SK-N-SH treated with all-trans-retinoic acid at 6 μM for 48 hours (cell line): ENCODE measurements around the gene IARS1.

Experiments
- ATAC-seq: fragments of 200-7000 bp; cut with Tn5 transposase; 3 replicates; pipeline ENCODE4 v1.9.1; 2020; ENCODE audit warnings: mild to moderate bottlenecking, moderate library complexity
- ARNTL ChIP-seq: fragments of 450-650 bp; formaldehyde crosslinking; IDR thresholded peaks from 2 replicates; pipeline ENCODE4 v1.5.0; 2020; ENCODE audit warnings: low read depth, mild to moderate bottlenecking, moderate library complexity, borderline replicate concordance
- BACH2 ChIP-seq: fragments of 250-450 bp; sonication (Bioruptor Pico); IDR thresholded peaks from 2 replicates; pipeline ENCODE4 v1.9.0; 2021; ENCODE audit warnings: mild to moderate bottlenecking, borderline replicate concordance
- CSDC2 ChIP-seq: fragments of 250-450 bp; sonication (Bioruptor Pico); IDR thresholded peaks from 2 replicates; pipeline ENCODE4 v1.5.0; 2020; ENCODE audit warnings: mild to moderate bottlenecking, moderate library complexity
- ESRRG ChIP-seq: fragments of 250-450 bp; sonication (Bioruptor Pico); IDR thresholded peaks from 2 replicates; pipeline ENCODE4 v1.6.1; 2021; ENCODE audit warnings: mild to moderate bottlenecking
- ISL1 ChIP-seq: fragments of 250-450 bp; sonication (Bioruptor Pico); IDR thresholded peaks from 2 replicates; pipeline ENCODE4 v2.1.2; 2022; ENCODE audit warnings: mild to moderate bottlenecking, moderate library complexity
- RARB ChIP-seq: fragments of 250-450 bp; sonication (Bioruptor Pico); IDR thresholded peaks from 2 replicates; pipeline ENCODE4 v1.8.0; 2021; ENCODE audit warnings: mild to moderate bottlenecking, moderate library complexity
- SNAI2 ChIP-seq: fragments of 250-450 bp; sonication (Bioruptor Pico); IDR thresholded peaks from 2 replicates; pipeline ENCODE4 v1.5.0; 2020; ENCODE audit warnings: mild to moderate bottlenecking, moderate library complexity
- TCF4 ChIP-seq: fragments of 250-450 bp; sonication (Bioruptor Pico); IDR thresholded peaks from 2 replicates; pipeline ENCODE4 v1.8.0; 2021; ENCODE audit warnings: mild to moderate bottlenecking, moderate library complexity, borderline replicate concordance
- TOX ChIP-seq: fragments of 250-450 bp; sonication (Bioruptor Pico); IDR thresholded peaks from 2 replicates; pipeline ENCODE4 v1.8.0; 2021; ENCODE audit warnings: mild to moderate bottlenecking, moderate library complexity, borderline replicate concordance
- ZC3H10 ChIP-seq: fragments of 250-450 bp; sonication (Bioruptor Pico); IDR thresholded peaks from 2 replicates; pipeline ENCODE4 v1.5.1; 2021; ENCODE audit warnings: mild to moderate bottlenecking, moderate library complexity
- ZFP3 ChIP-seq: fragments of 250-450 bp; sonication (Bioruptor Pico); IDR thresholded peaks from 2 replicates; pipeline ENCODE4 v1.5.0; 2020; ENCODE audit warnings: mild to moderate bottlenecking, moderate library complexity
- ZFP30 ChIP-seq: fragments of 450-650 bp; formaldehyde crosslinking; IDR thresholded peaks from 2 replicates; pipeline ENCODE4 v1.5.0; 2022; ENCODE audit warnings: mild to moderate bottlenecking, moderate library complexity
- ZNF565 ChIP-seq: fragments of 450-650 bp; formaldehyde crosslinking; conservative IDR thresholded peaks from 2 replicates; pipeline ENCODE4 v1.5.0; 2020; ENCODE audit warnings: low read depth, mild to moderate bottlenecking, moderate library complexity
- ZNF8 ChIP-seq: fragments of 450-650 bp; formaldehyde crosslinking; IDR thresholded peaks from 2 replicates; pipeline ENCODE4 v1.5.0; 2020; ENCODE audit warnings: mild to moderate bottlenecking, moderate library complexity
- TF ChIP-seq, protein P1 (sequence below): fragments of 250-450 bp; sonication (Bioruptor Pico); IDR thresholded peaks from 2 replicates; pipeline ENCODE4 v1.5.0; 2020; ENCODE audit warnings: mild to moderate bottlenecking, moderate library complexity
- TF ChIP-seq, protein P2 (sequence below): fragments of 250-450 bp; sonication (Bioruptor Pico); IDR thresholded peaks from 2 replicates; pipeline ENCODE4 v1.5.1; 2020; ENCODE audit warnings: low read depth, mild to moderate bottlenecking, moderate library complexity
- TF ChIP-seq, protein P3 (sequence below): fragments of 250-450 bp; sonication (Bioruptor Pico); IDR thresholded peaks from 2 replicates; pipeline ENCODE4 v1.5.1; 2021; ENCODE audit warnings: mild to moderate bottlenecking, moderate library complexity
- TF ChIP-seq, protein P4 (sequence below): fragments of 250-450 bp; sonication (Bioruptor Pico); IDR thresholded peaks from 2 replicates; pipeline ENCODE4 v1.8.0; 2021; ENCODE audit warnings: low read depth, mild to moderate bottlenecking, moderate library complexity, borderline replicate concordance
- TF ChIP-seq, protein P5 (sequence below): fragments of 250-450 bp; sonication (Bioruptor Pico); IDR thresholded peaks from 2 replicates; pipeline ENCODE4 v1.8.0; 2020; ENCODE audit warnings: mild to moderate bottlenecking, moderate library complexity, borderline replicate concordance

The IARS1 gene

DNA sequence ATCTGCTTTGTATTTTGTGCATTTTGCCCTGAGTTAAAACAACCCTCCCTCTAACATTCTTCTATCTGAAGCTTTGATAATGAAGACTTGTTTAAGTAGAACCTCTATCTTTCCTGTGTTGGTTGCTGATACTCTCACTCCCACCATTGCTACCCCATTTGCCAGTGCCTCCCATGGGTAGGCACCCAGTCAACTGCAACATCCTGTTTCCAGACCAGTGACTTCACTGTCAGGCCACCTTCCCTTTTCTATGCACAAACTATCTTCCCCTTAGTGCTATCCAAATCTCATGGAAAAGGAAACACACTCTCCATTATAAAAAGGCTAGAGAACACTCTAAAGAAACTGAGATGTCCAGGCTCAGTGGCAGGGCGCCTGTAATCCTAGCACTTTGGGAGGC, 5.6 kb upstream of the IARS1 start:
- ATAC-seq: no peak

DNA sequence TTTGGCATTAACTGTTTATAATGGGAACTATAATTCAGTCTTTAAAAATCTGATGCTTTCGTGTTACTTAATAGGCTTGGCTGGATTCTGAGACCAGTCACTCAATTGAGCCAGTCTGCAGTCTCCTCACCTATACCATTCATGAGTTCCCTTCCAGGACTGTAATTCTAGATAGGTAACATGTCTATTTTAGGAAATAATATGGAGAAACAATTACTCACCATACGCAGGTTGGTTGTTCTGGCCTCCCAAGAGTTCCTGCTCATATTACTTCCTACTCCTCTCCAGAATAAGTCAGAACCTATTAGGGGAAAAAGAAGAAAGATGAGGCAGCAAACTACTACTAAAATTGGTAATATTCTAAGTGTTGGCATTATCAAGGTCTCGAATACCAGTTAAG, 4.5 kb upstream of the IARS1 start:
- no peak for ATAC-seq
- TF ChIP-seq ZNF8 (CRISPR knock-in tag) (no peak), ZFP3 (no peak)
- TF ChIP-seq, protein P1, sequence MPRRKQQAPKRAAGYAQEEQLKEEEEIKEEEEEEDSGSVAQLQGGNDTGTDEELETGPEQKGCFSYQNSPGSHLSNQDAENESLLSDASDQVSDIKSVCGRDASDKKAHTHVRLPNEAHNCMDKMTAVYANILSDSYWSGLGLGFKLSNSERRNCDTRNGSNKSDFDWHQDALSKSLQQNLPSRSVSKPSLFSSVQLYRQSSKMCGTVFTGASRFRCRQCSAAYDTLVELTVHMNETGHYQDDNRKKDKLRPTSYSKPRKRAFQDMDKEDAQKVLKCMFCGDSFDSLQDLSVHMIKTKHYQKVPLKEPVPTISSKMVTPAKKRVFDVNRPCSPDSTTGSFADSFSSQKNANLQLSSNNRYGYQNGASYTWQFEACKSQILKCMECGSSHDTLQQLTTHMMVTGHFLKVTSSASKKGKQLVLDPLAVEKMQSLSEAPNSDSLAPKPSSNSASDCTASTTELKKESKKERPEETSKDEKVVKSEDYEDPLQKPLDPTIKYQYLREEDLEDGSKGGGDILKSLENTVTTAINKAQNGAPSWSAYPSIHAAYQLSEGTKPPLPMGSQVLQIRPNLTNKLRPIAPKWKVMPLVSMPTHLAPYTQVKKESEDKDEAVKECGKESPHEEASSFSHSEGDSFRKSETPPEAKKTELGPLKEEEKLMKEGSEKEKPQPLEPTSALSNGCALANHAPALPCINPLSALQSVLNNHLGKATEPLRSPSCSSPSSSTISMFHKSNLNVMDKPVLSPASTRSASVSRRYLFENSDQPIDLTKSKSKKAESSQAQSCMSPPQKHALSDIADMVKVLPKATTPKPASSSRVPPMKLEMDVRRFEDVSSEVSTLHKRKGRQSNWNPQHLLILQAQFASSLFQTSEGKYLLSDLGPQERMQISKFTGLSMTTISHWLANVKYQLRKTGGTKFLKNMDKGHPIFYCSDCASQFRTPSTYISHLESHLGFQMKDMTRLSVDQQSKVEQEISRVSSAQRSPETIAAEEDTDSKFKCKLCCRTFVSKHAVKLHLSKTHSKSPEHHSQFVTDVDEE (CRISPR knock-in tag): no peak

More for the DNA sequence above, 5.6 kb upstream of the IARS1 start:
- TF ChIP-seq, protein P2, sequence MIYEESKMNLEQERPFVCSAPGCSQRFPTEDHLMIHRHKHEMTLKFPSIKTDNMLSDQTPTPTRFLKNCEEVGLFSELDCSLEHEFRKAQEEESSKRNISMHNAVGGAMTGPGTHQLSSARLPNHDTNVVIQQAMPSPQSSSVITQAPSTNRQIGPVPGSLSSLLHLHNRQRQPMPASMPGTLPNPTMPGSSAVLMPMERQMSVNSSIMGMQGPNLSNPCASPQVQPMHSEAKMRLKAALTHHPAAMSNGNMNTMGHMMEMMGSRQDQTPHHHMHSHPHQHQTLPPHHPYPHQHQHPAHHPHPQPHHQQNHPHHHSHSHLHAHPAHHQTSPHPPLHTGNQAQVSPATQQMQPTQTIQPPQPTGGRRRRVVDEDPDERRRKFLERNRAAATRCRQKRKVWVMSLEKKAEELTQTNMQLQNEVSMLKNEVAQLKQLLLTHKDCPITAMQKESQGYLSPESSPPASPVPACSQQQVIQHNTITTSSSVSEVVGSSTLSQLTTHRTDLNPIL (CRISPR knock-in tag): no peak
- TF ChIP-seq ZFP30: no peak
- TF ChIP-seq ZFP3: no peak
- TF ChIP-seq, protein P1 (CRISPR knock-in tag): no peak
- no peak for TF ChIP-seq CSDC2 (CRISPR knock-in tag)
- TF ChIP-seq ARNTL (CRISPR knock-in tag): no peak
- no peak for TF ChIP-seq RARB (CRISPR knock-in tag)
- TF ChIP-seq ISL1 (CRISPR knock-in tag): no peak
- no peak for TF ChIP-seq SNAI2 (CRISPR knock-in tag)
- TF ChIP-seq TOX (CRISPR knock-in tag): no peak
- TF ChIP-seq ZC3H10 (CRISPR knock-in tag): no peak
- no peak for TF ChIP-seq TCF4 (CRISPR knock-in tag)
- TF ChIP-seq, protein P3, sequence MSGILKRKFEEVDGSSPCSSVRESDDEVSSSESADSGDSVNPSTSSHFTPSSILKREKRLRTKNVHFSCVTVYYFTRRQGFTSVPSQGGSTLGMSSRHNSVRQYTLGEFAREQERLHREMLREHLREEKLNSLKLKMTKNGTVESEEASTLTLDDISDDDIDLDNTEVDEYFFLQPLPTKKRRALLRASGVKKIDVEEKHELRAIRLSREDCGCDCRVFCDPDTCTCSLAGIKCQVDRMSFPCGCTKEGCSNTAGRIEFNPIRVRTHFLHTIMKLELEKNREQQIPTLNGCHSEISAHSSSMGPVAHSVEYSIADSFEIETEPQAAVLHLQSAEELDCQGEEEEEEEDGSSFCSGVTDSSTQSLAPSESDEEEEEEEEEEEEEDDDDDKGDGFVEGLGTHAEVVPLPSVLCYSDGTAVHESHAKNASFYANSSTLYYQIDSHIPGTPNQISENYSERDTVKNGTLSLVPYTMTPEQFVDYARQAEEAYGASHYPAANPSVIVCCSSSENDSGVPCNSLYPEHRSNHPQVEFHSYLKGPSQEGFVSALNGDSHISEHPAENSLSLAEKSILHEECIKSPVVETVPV: no peak
- TF ChIP-seq BACH2 (CRISPR knock-in tag): no peak
- TF ChIP-seq, protein P4, sequence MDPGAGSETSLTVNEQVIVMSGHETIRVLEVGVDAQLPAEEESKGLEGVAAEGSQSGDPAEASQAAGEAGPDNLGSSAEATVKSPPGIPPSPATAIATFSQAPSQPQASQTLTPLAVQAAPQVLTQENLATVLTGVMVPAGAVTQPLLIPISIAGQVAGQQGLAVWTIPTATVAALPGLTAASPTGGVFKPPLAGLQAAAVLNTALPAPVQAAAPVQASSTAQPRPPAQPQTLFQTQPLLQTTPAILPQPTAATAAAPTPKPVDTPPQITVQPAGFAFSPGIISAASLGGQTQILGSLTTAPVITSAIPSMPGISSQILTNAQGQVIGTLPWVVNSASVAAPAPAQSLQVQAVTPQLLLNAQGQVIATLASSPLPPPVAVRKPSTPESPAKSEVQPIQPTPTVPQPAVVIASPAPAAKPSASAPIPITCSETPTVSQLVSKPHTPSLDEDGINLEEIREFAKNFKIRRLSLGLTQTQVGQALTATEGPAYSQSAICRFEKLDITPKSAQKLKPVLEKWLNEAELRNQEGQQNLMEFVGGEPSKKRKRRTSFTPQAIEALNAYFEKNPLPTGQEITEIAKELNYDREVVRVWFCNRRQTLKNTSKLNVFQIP (CRISPR knock-in tag): no peak

DNA sequence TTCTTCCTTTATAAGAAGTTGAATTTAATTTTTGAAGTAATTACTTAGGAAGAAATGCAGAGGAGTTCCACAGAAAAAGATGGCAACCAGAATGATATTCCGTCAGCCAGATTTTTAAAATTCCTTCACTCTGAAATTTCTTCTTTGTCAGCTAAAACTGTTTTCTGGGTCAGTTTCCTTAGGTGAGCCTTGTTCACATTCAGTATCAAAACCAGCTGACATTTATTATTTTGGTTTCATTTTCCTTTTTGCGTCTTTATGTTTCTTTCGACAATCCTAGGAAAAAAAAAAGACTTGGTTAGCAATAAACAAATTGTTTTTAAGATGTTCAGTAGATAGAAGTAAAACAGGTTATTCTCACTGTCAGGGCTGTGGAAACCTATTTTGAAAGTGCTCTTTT, 4.1 kb upstream of the IARS1 start:
- TF ChIP-seq ARNTL (CRISPR knock-in tag): no peak
- no peak for TF ChIP-seq ESRRG (CRISPR knock-in tag)
- no peak for TF ChIP-seq ZC3H10 (CRISPR knock-in tag)
- TF ChIP-seq ZNF8 (CRISPR knock-in tag): no peak
- no peak for ATAC-seq

DNA sequence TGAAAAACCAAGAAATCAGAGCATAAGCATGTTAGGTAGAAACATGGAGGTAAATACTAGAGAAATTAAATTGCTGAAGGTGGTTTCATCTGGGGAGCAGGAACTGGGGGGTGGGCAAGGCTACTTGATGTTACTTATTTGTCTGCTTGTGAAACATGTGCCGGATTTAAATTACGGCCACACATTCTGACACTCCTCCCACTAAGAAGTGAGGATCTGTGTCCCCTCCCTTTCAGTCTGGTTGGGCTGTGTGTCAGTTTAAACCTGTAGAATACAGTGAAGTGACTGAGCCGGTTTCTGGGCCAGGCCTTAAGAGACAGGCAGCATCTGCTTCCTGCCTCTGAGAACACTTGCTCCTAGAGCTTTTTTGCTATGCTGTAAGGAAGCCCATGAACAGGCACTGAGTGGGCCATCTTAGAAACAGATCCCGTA, 2.3 kb upstream of the IARS1 start:
- no peak for ATAC-seq
- TF ChIP-seq ZFP3 (no peak), ARNTL (CRISPR knock-in tag) (no peak), ISL1 (CRISPR knock-in tag) (no peak), CSDC2 (CRISPR knock-in tag) (no peak), BACH2 (CRISPR knock-in tag) (no peak), ZNF8 (CRISPR knock-in tag) (no peak), RARB (CRISPR knock-in tag) (no peak), ZNF565 (CRISPR knock-in tag) (no peak)
- TF ChIP-seq, protein P2 (CRISPR knock-in tag): no peak
- TF ChIP-seq, protein P5, sequence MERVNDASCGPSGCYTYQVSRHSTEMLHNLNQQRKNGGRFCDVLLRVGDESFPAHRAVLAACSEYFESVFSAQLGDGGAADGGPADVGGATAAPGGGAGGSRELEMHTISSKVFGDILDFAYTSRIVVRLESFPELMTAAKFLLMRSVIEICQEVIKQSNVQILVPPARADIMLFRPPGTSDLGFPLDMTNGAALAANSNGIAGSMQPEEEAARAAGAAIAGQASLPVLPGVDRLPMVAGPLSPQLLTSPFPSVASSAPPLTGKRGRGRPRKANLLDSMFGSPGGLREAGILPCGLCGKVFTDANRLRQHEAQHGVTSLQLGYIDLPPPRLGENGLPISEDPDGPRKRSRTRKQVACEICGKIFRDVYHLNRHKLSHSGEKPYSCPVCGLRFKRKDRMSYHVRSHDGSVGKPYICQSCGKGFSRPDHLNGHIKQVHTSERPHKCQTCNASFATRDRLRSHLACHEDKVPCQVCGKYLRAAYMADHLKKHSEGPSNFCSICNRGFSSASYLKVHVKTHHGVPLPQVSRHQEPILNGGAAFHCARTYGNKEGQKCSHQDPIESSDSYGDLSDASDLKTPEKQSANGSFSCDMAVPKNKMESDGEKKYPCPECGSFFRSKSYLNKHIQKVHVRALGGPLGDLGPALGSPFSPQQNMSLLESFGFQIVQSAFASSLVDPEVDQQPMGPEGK (CRISPR knock-in tag): no peak
- TF ChIP-seq, protein P3: no peak
